ENCODE data around the gene SVIL. TPM values are rescaled to one million over a fixed set of nuclear protein-coding genes. Genes with fewer than 3 reads are reported as not detected.
A peak's percentile ranks its signal among the peaks of the same experiment; 100 is the strongest.

SVIL gene
- total RNA-seq, 1 experiment from 2014 or later = 15.3 TPM

DNA sequence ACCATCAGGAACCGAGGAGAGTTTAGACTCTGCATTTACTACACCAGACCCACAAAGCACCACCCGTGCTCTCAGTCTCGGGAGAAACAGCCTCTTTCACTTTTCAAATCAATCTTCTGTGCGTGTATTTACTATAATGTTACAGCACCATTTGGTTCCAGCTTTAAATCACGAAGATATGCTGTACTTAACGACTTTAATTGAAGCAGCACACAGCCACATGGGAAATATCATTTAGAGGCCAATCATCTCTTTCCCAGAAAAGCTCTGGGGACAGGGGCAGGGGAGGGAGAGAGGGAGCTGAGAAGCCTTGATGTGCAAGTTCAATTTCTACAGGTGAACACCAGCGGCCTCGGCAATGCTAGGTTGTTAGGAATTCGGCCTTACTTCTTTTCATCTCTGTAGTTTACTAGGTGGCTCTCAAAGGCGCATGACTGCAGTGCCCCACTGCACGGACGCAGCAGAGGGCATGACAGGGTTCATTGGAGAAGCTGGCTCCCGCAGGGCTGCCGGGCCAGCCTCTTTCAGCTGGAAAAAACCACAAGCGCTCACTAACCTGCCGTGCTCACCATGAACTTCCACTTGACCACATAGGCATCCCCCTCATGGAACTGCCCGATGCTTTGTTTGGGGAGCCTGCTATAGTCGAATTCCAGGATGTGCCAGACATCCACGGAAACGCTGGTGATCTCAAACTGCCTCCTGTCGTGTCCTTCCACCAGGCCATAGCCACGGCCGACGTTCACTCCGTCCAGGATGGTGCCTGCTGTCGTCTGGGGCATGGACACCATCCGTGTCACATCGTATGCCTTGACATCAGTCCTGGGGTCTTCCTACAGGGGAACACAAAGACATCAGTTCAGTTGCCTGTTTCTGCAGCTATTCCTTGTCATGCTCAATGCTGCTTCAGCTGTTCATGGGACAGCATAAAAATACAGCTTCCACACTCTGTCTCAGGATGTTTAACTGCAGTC lies 154.5 kb downstream of the SVIL start:
- H3K18ac ChIP-seq (ENCODE audit: insufficient read length, low read depth, low read length) = no peak overlapping the region
- no peak overlapping the region for H2AK5ac ChIP-seq (ENCODE audit: insufficient read length, low read length)
- H3K56ac ChIP-seq (ENCODE audit: insufficient read length, low read depth, low read length) = no peak overlapping the region
- peak overlapping the region; percentile 44 to 77 (median 53); a peak in 4 of 7 replicates for H3K27ac Mint-ChIP-seq
- no peak overlapping the region for H4K5ac ChIP-seq (ENCODE audit: insufficient read length, low read depth, low read length)
- H3K79me2 ChIP-seq (ENCODE audit: insufficient read depth, low read length) = no peaks in the 10 kb centered on the region
- H3K4ac ChIP-seq (ENCODE audit: low read depth, low read length) = no peak overlapping the region
- H3K4me1 Mint-ChIP-seq = peaks cover 21 to 22% of the 10 kb centered on the region in 2 experiments
- no CpG with 5 or more reads among the region's 28 CpGs for WGBS (ENCODE audit: extremely low coverage, insufficient read length, low lambda C conversion rate)
- no peak overlapping the region for H2BK5ac ChIP-seq (ENCODE audit: insufficient read length, low read length)
- H3K27ac ChIP-seq (ENCODE audit: insufficient read length, low read depth, low read length) = no peak overlapping the region
- H3T11ph ChIP-seq (ENCODE audit: low read length) = no peak overlapping the region
- no peaks in the 10 kb centered on the region for H3K23me2 ChIP-seq (ENCODE audit: insufficient read length, low read depth, low read length, poor library complexity, severe bottlenecking)
- no peaks in the 10 kb centered on the region for H3K27me3 ChIP-seq (ENCODE audit: insufficient read depth, low read length)
- H3K23ac ChIP-seq (ENCODE audit: insufficient read length, low read depth, low read length) = no peak overlapping the region
- H3K79me1 ChIP-seq (ENCODE audit: insufficient read depth, low read depth, low read length, poor library complexity, severe bottlenecking) = no peaks in the 10 kb centered on the region
- no peak overlapping the region for H3K9ac ChIP-seq (ENCODE audit: extremely low read depth, insufficient read length, low read length)
- H3K14ac ChIP-seq (ENCODE audit: insufficient read depth, low read length) = no peak overlapping the region
- no peak overlapping the region for H2AFZ ChIP-seq (ENCODE audit: low read length)
- no peak for DNase-seq
- H2BK120ac ChIP-seq (ENCODE audit: low read depth, low read length, poor library complexity, severe bottlenecking) = no peak overlapping the region
- peaks cover 1 to 23% (median 6%) of the 10 kb centered on the region in 3 experiments; a peak in 4 of 7 replicates for H3K36me3 Mint-ChIP-seq (ENCODE audit: insufficient read depth in 1 of 3, low read depth in 3 of 3)
- no peak overlapping the region; a peak in 1 of 5 replicates for H3K4me3 Mint-ChIP-seq
- H4K20me1 ChIP-seq (ENCODE audit: control insufficient read depth, insufficient read depth, insufficient read length) = no peaks in the 10 kb centered on the region
- no peaks in the 10 kb centered on the region for H3K27me3 Mint-ChIP-seq (ENCODE audit: low read depth)
- H3K9me3 ChIP-seq (ENCODE audit: control insufficient read depth, low read depth, low read length) = no peaks in the 10 kb centered on the region
- H2BK12ac ChIP-seq (ENCODE audit: insufficient read length, low read depth, low read length) = no peak overlapping the region
- H2BK20ac ChIP-seq (ENCODE audit: low read depth, low read length, poor library complexity, severe bottlenecking) = no peak overlapping the region
- H2BK15ac ChIP-seq (ENCODE audit: low read depth, low read length) = no peak overlapping the region
- H4K91ac ChIP-seq (ENCODE audit: insufficient read length, low read depth, low read length) = no peak overlapping the region
- H3K4me1 ChIP-seq (ENCODE audit: insufficient read depth, low read length) = peaks cover 3% of the 10 kb centered on the region; the same call in 1 of the 2 replicates
- no peak overlapping the region for H4K8ac ChIP-seq (replicated peaks; ENCODE audit: insufficient read length, low read depth, low read length)
- TF ChIP-seq, protein P1, sequence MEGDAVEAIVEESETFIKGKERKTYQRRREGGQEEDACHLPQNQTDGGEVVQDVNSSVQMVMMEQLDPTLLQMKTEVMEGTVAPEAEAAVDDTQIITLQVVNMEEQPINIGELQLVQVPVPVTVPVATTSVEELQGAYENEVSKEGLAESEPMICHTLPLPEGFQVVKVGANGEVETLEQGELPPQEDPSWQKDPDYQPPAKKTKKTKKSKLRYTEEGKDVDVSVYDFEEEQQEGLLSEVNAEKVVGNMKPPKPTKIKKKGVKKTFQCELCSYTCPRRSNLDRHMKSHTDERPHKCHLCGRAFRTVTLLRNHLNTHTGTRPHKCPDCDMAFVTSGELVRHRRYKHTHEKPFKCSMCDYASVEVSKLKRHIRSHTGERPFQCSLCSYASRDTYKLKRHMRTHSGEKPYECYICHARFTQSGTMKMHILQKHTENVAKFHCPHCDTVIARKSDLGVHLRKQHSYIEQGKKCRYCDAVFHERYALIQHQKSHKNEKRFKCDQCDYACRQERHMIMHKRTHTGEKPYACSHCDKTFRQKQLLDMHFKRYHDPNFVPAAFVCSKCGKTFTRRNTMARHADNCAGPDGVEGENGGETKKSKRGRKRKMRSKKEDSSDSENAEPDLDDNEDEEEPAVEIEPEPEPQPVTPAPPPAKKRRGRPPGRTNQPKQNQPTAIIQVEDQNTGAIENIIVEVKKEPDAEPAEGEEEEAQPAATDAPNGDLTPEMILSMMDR (conservative IDR thresholded peaks at IDR 0.05) = no peak
- no peak overlapping the region for H3K4me2 ChIP-seq (ENCODE audit: insufficient read depth, insufficient read length, low read length)
- no peaks in the 10 kb centered on the region for H3K9me3 Mint-ChIP-seq
